HepG2 (cell line): Measurements from ENCODE around the gene NSMCE3. TPM values are rescaled to one million over a fixed set of nuclear protein-coding genes. Genes with fewer than 3 reads are reported as not detected.

Experiments used
- ATAC-seq: fragments of 200-7000 bp; cut with Tn5 transposase; 3 replicates; pipeline ENCODE4 v1.9.1; 2020; ENCODE audit warnings: mild to moderate bottlenecking, moderate library complexity
- BruUV-seq: library from RNA; stranded (reverse); fragments of 400-500 nt; replicated peaks from 2 replicates; lab custom pipeline; 2021; lab: Mats Ljungman, UMichigan
- CTCF ChIA-PET: fragments of 300-600 bp; formaldehyde crosslinking; extraction: SDS; loops from one replicate; lab custom pipeline; 2021; ENCODE audit warnings: low total read pairs, inconsistent platforms, low intra/inter-chr PET ratio; lab: Yijun Ruan, JAX
- POLR2A ChIA-PET: fragments of 350-600 bp; sonication (Branson Sonifier 250); formaldehyde crosslinking; loops from one replicate; lab custom pipeline; 2020; ENCODE audit warnings: antibody characterized with exemption, inconsistent platforms; lab: Yijun Ruan, JAX
- DNase-seq: peaks from one replicate; pipeline ENCODE4 v3.0.0-alpha.2; 2015; ENCODE audit warnings: low spot score
- FAIRE-seq: peaks from 3 replicates; lab custom pipeline; 2011; peaks lifted over from hg19 to GRCh38; lab: Jason Lieb, UNC
- H2AFZ ChIP-seq: one replicate; pipeline ENCODE4 v1.6.1; 2011; ENCODE audit warnings: low read length, inconsistent platforms
- H3K27ac ChIP-seq: fragments of 300-600 bp; 3 replicates; pipeline ENCODE4 v1.8.0; 2011; ENCODE audit warnings: mixed run types, mild to moderate bottlenecking, mixed read lengths, low read length, inconsistent platforms; ENCODE audit not compliant: insufficient read depth; ENCODE audit errors: extremely low read length
- H3K27me3 ChIP-seq, 2 experiments: fragments of 200-600 bp in 1 of 2; 2 replicates in 1 of 2; 3 replicates in 1 of 2; pipeline versions ENCODE4 v1.6.0 to v1.8.0; 2011; ENCODE audit warnings: low read length in 2 of 2, mild to moderate bottlenecking in 2 of 2, moderate library complexity in 2 of 2, inconsistent platforms in 1 of 2; ENCODE audit not compliant: insufficient read depth in 2 of 2, control insufficient read depth in 1 of 2
- H3K36me3 ChIP-seq, 2 experiments: fragments of 200-600 bp in 1 of 2; replicated peaks in 1 of 2; 2 replicates in 1 of 2; 3 replicates in 1 of 2; pipeline versions ENCODE4 v1.5.1 to v1.8.0; 2011; ENCODE audit warnings: low read length in 2 of 2, inconsistent platforms in 1 of 2; ENCODE audit not compliant: insufficient read depth in 2 of 2, control insufficient read depth in 1 of 2
- H3K4me1 ChIP-seq: 2 replicates; pipeline ENCODE4 v1.5.1; 2012; ENCODE audit warnings: low read length, inconsistent platforms; ENCODE audit not compliant: insufficient read depth
- H3K4me2 ChIP-seq: 2 replicates; pipeline ENCODE4 v1.6.0; 2011; ENCODE audit warnings: low read depth, low read length, inconsistent platforms
- H3K4me3 ChIP-seq, 3 experiments: fragments of 200-600 bp in 1 of 3; sonication (generic), shearing (Covaris generic) in 1 of 3; replicated peaks in 1 of 3; 2 replicates each; pipeline ENCODE4 v1.5.1; 2011 to 2016; ENCODE audit warnings: low read length in 3 of 3, inconsistent platforms in 2 of 3, low read depth in 2 of 3, mild to moderate bottlenecking in 2 of 3, control low read depth in 1 of 3, mixed read lengths in 1 of 3; ENCODE audit not compliant: insufficient read depth in 1 of 3
- H3K79me2 ChIP-seq: one replicate; pipeline ENCODE4 v1.6.1; 2011; ENCODE audit warnings: low read length, inconsistent platforms; ENCODE audit not compliant: insufficient read depth
- H3K9ac ChIP-seq: 2 replicates; pipeline ENCODE4 v1.6.0; 2011; ENCODE audit warnings: mild to moderate bottlenecking, low read depth, low read length, inconsistent platforms; ENCODE audit not compliant: insufficient read depth
- H3K9me3 ChIP-seq: 2 replicates; pipeline ENCODE4 v1.5.1; 2012; ENCODE audit warnings: mild to moderate bottlenecking, low read length
- H4K20me1 ChIP-seq: 2 replicates; pipeline ENCODE4 v1.6.0; 2011; ENCODE audit warnings: inconsistent platforms, mild to moderate bottlenecking, low read length, moderate library complexity; ENCODE audit not compliant: insufficient read depth
- CCDC6 ChIP-seq: sonication (generic); formaldehyde crosslinking; IDR thresholded peaks from 2 replicates; pipeline ENCODE4 v1.8.1; 2022; ENCODE audit warnings: mild to moderate bottlenecking, missing genetic modification reagents, moderate library complexity
- RORA ChIP-seq: sonication (generic); formaldehyde crosslinking; IDR thresholded peaks from 2 replicates; pipeline ENCODE4 v1.5.0; 2020; ENCODE audit warnings: mild to moderate bottlenecking, missing genetic modification reagents, moderate library complexity
- WGBS: methylation state at CpG from one replicate; pipeline ENCODE4 v1.1.6; 2017; ENCODE audit warnings: low lambda C conversion rate; 5-methylcytosine and 5-hydroxymethylcytosine counted together
- in situ Hi-C: cut with HindIII; loops from 2 replicates; pipeline ENCODE4 v1.10.0; 2017; ENCODE audit warnings: low pct_unique_long_range_greater_than_20kb; ENCODE audit not compliant: extremely low pct_ligation_motif_present
- intact Hi-C: fragments of 100-400 bp; cut with micrococcal nuclease; formaldehyde crosslinking; loops from one replicate; pipeline ENCODE4 v1.10.0; 2022; ENCODE audit not compliant: unreplicated experiment
- polyA plus RNA-seq, 8 experiments: library from polyadenylated mRNA; depleted of rRNA in 3 of 8; stranded (reverse) in 7 of 8; unstranded in 1 of 8; fragments of >200 nt; fragmentation: Illumina TruSeq in 4 of 8; extraction: Trizol in 4 of 8; gene quantifications; 2 replicates each; pipeline versions ENCODE4 v1.2.1 to v1.2.3, GENCODE V29; 2011 to 2016; ENCODE audit warnings: low read depth in 4 of 8, missing spikeins in 1 of 8, mixed read lengths in 1 of 8; ENCODE audit not compliant: insufficient read depth in 1 of 8
- total RNA-seq, 5 experiments: library from RNA; depleted of rRNA; stranded (reverse); fragments of >200 nt; fragmentation: Illumina TruSeq; extraction: Trizol; gene quantifications; 2 replicates each; pipeline ENCODE4 v1.2.3, GENCODE V29; 2016; ENCODE audit warnings: low read depth in 1 of 5
- TF ChIP-seq, protein P1 (sequence below): sonication (generic); formaldehyde crosslinking; IDR thresholded peaks from 2 replicates; pipeline ENCODE4 v1.5.1; 2020; ENCODE audit warnings: mild to moderate bottlenecking, missing genetic modification reagents, moderate library complexity

The NSMCE3 gene
- total and polyA plus RNA-seq, 2 of the 13 experiments (the other 11 are each of a cell fraction or from before 2014, with no cell fraction given): 3.0 to 3.7 TPM

GRCh38 chr15:29223640-29224039 is 46.0 kb downstream of the NSMCE3 start:
- no peaks in the 10 kb centered on the region for H4K20me1 ChIP-seq
- CTCF ChIA-PET: no interaction called here
- H3K9me3 ChIP-seq: no peaks in the 10 kb centered on the region
- no peak overlapping the region for H2AFZ ChIP-seq
- 22% methylated on average over 10 of the region's 11 CpGs for WGBS
- H3K4me3 ChIP-seq: no peak overlapping the region
- intact Hi-C loops: no loop called here
- TF ChIP-seq CCDC6: no peak
- TF ChIP-seq, protein P1, sequence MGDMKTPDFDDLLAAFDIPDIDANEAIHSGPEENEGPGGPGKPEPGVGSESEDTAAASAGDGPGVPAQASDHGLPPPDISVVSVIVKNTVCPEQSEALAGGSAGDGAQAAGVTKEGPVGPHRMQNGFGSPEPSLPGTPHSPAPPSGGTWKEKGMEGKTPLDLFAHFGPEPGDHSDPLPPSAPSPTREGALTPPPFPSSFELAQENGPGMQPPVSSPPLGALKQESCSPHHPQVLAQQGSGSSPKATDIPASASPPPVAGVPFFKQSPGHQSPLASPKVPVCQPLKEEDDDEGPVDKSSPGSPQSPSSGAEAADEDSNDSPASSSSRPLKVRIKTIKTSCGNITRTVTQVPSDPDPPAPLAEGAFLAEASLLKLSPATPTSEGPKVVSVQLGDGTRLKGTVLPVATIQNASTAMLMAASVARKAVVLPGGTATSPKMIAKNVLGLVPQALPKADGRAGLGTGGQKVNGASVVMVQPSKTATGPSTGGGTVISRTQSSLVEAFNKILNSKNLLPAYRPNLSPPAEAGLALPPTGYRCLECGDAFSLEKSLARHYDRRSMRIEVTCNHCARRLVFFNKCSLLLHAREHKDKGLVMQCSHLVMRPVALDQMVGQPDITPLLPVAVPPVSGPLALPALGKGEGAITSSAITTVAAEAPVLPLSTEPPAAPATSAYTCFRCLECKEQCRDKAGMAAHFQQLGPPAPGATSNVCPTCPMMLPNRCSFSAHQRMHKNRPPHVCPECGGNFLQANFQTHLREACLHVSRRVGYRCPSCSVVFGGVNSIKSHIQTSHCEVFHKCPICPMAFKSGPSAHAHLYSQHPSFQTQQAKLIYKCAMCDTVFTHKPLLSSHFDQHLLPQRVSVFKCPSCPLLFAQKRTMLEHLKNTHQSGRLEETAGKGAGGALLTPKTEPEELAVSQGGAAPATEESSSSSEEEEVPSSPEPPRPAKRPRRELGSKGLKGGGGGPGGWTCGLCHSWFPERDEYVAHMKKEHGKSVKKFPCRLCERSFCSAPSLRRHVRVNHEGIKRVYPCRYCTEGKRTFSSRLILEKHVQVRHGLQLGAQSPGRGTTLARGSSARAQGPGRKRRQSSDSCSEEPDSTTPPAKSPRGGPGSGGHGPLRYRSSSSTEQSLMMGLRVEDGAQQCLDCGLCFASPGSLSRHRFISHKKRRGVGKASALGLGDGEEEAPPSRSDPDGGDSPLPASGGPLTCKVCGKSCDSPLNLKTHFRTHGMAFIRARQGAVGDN (CRISPR knock-in tag): no peak
- no peak for TF ChIP-seq RORA (CRISPR knock-in tag)
- ATAC-seq (no peak), DNase-seq (no peak), FAIRE-seq (no peak)
- in situ Hi-C loops: no loop called here
- H3K9ac ChIP-seq: no peak overlapping the region
- no peaks in the 10 kb centered on the region for H3K36me3 ChIP-seq
- peaks cover 0 to 30% of the 10 kb centered on the region in 2 experiments; a peak in 3 of 5 replicates for H3K27me3 ChIP-seq
- POLR2A ChIA-PET: no interaction called here
- no peak overlapping the region for H3K27ac ChIP-seq
- no peak overlapping the region for H3K4me2 ChIP-seq
- H3K79me2 ChIP-seq: no peaks in the 10 kb centered on the region
- no TSS peak for BruUV-seq
- no peaks in the 10 kb centered on the region for H3K4me1 ChIP-seq
